OCI-LY3 (cell line): ENCODE data around the gene INO80D.

ENCODE experiments used
- H2AFZ ChIP-seq: fragments of 200-600, 300-600 bp; shearing (Covaris generic); 2 replicates; pipeline ENCODE4 v1.6.0; 2014; ENCODE audit warnings: antibody characterized with exemption, low read depth, low read length
- H3K27ac ChIP-seq: fragments of 200-600, 300-600 bp; sonication (generic); 2 replicates; pipeline ENCODE4 v1.5.1; 2014; ENCODE audit warnings: mild to moderate bottlenecking, low read length, moderate library complexity, mixed read lengths
- H3K27me3 ChIP-seq: fragments of 200-600, 300-600 bp; sonication (generic); 2 replicates; pipeline ENCODE4 v1.6.1; 2014; ENCODE audit warnings: low read depth, low read length, mixed read lengths
- H3K36me3 ChIP-seq: fragments of 200-600, 300-600 bp; sonication (generic); replicated peaks from 2 replicates; pipeline ENCODE3; 2014; ENCODE audit warnings: low read depth, low read length, mixed read lengths
- H3K4me1 ChIP-seq: fragments of 300-600, 200-600 bp; sonication (generic); 2 replicates; pipeline ENCODE4 v1.6.1; 2014; ENCODE audit warnings: low read length, mixed read lengths
- H3K4me2 ChIP-seq: fragments of 200-600, 300-600 bp; sonication (generic); 2 replicates; pipeline ENCODE4 v1.6.1; 2014; ENCODE audit warnings: low read length, mixed read lengths
- H3K4me3 ChIP-seq: fragments of 300-600, 200-600 bp; sonication (generic); 2 replicates; pipeline ENCODE4 v1.5.1; 2014; ENCODE audit warnings: antibody characterized with exemption, mild to moderate bottlenecking, low read length, moderate library complexity
- H3K79me2 ChIP-seq: fragments of 300-600, 200-600 bp; shearing (Covaris generic); 2 replicates; pipeline ENCODE4 v1.6.1; 2014; ENCODE audit warnings: mild to moderate bottlenecking, low read length, mixed read lengths
- H3K9ac ChIP-seq: fragments of 300-600, 200-600 bp; shearing (Covaris generic); 2 replicates; pipeline ENCODE4 v1.6.0; 2014; ENCODE audit warnings: mild to moderate bottlenecking, low read length, moderate library complexity
- H3K9me3 ChIP-seq: fragments of 200-600, 300-600 bp; shearing (Covaris generic); 2 replicates; pipeline ENCODE4 v1.6.1; 2014; ENCODE audit warnings: low read length, mixed read lengths; ENCODE audit not compliant: insufficient read depth
- H4K20me1 ChIP-seq: fragments of 200-600, 300-600 bp; sonication (generic); 2 replicates; pipeline ENCODE4 v1.6.1; 2016; ENCODE audit warnings: low read length, mixed read lengths; ENCODE audit not compliant: insufficient read depth
- CTCF ChIP-seq: fragments of 200-600, 300-600 bp; sonication (generic); IDR thresholded peaks from 2 replicates; pipeline ENCODE4 v1.5.1; 2014; ENCODE audit warnings: antibody characterized with exemption, low read length, low read depth
- EZH2phosphoT487 ChIP-seq: fragments of 200-600 bp; shearing (Covaris generic); IDR thresholded peaks from 2 replicates; pipeline ENCODE4 v1.6.1; 2018; ENCODE audit warnings: antibody characterized with exemption, mixed run types, low read depth

The INO80D gene

GRCh38 chr2:206064077-206064476 is 21.9 kb downstream of the INO80D start:
- Histone ChIP-seq H3K27ac (no peak overlapping the region), H4K20me1 (peaks cover 24% of the 10 kb centered on the region)

GRCh38 chr2:206063635-206064034 is 22.3 kb downstream of the INO80D start:
- no peaks in the 10 kb centered on the region for H3K27me3 ChIP-seq
- no peak overlapping the region for H3K4me3 ChIP-seq
- no peak overlapping the region for H3K9ac ChIP-seq
- peaks cover 54% of the 10 kb centered on the region for H3K79me2 ChIP-seq
- no peak overlapping the region for H3K27ac ChIP-seq
- peaks cover 20% of the 10 kb centered on the region for H3K36me3 ChIP-seq
- no peak overlapping the region for H3K4me2 ChIP-seq
- H3K4me1 ChIP-seq, result no peaks in the 10 kb centered on the region
- H2AFZ ChIP-seq, result no peak overlapping the region
- TF ChIP-seq EZH2phosphoT487, result no peak
- no peak for TF ChIP-seq CTCF
- peaks cover 24% of the 10 kb centered on the region for H4K20me1 ChIP-seq
- no peaks in the 10 kb centered on the region for H3K9me3 ChIP-seq

More at GRCh38 chr2:206064077-206064476, 21.9 kb downstream of the INO80D start:
- Histone ChIP-seq H3K4me1 (no peaks in the 10 kb centered on the region), H3K79me2 (peaks cover 56% of the 10 kb centered on the region), H3K9ac (no peak overlapping the region), H2AFZ (no peak overlapping the region), H3K27me3 (no peaks in the 10 kb centered on the region), H3K4me2 (no peak overlapping the region), H3K4me3 (no peak overlapping the region), H3K36me3 (peaks cover 20% of the 10 kb centered on the region), H3K9me3 (no peaks in the 10 kb centered on the region)
- TF ChIP-seq EZH2phosphoT487 (no peak), CTCF (no peak)

GRCh38 chr2:206062724-206063123 is 23.2 kb downstream of the INO80D start:
- Histone ChIP-seq H2AFZ (no peak overlapping the region), H3K79me2 (peaks cover 45% of the 10 kb centered on the region), H3K4me1 (no peaks in the 10 kb centered on the region), H4K20me1 (peaks cover 23% of the 10 kb centered on the region), H3K4me3 (no peak overlapping the region), H3K9me3 (no peaks in the 10 kb centered on the region), H3K27ac (no peak overlapping the region), H3K27me3 (no peaks in the 10 kb centered on the region), H3K9ac (no peak overlapping the region), H3K4me2 (no peak overlapping the region), H3K36me3 (peaks cover 20% of the 10 kb centered on the region)
- TF ChIP-seq CTCF (no peak), EZH2phosphoT487 (no peak)

GRCh38 chr2:206056286-206056685 is 29.7 kb downstream of the INO80D start:
- Histone ChIP-seq H3K9me3 (no peaks in the 10 kb centered on the region), H3K27ac (no peak overlapping the region), H3K79me2 (peaks cover 19% of the 10 kb centered on the region), H3K27me3 (no peaks in the 10 kb centered on the region), H4K20me1 (no peaks in the 10 kb centered on the region; the same call in none of the 2 replicates), H2AFZ (no peak overlapping the region), H3K4me1 (peaks cover 4% of the 10 kb centered on the region; the same call in 1 of the 2 replicates), H3K4me2 (no peak overlapping the region), H3K36me3 (peaks cover 19% of the 10 kb centered on the region), H3K4me3 (no peak overlapping the region), H3K9ac (no peak overlapping the region)
- TF ChIP-seq CTCF, result no peak
- no peak for TF ChIP-seq EZH2phosphoT487
